ENCODE data around the gene ABTB2.

GRCh38 chr11:34189191-34189590 lies 168.6 kb downstream of the ABTB2 start:
- TF ChIP-seq CTCF (conservative IDR thresholded peaks at IDR 0.05 in 1 of 2, IDR thresholded peaks at IDR 0.05 in 1 of 2; ENCODE audit: low read depth in 1 of 2, low read length in 2 of 2) (no peak), EZH2 (IDR thresholded peaks at IDR 0.05; ENCODE audit: low read length, missing control alignments) (no peak)
